Panc1 (cell line): Measurements from ENCODE around the gene SLC16A1.

ENCODE experiments used
- CTCF ChIP-seq: fragments of 450-650 bp; IDR thresholded peaks from 2 replicates; pipeline ENCODE4 v1.5.1; 2017; ENCODE audit warnings: mild to moderate bottlenecking
- TF ChIP-seq, protein P1 (sequence below), 2 experiments: IDR thresholded peaks; 2 replicates each; pipeline ENCODE4 v1.6.1; 2011 to 2012; ENCODE audit warnings: low read depth in 2 of 2, control low read depth in 1 of 2, low read length in 1 of 2, mild to moderate bottlenecking in 1 of 2, moderate library complexity in 1 of 2; ENCODE audit not compliant: insufficient read depth in 1 of 2

- TF ChIP-seq CTCF = no peak
- TF ChIP-seq, protein P1, sequence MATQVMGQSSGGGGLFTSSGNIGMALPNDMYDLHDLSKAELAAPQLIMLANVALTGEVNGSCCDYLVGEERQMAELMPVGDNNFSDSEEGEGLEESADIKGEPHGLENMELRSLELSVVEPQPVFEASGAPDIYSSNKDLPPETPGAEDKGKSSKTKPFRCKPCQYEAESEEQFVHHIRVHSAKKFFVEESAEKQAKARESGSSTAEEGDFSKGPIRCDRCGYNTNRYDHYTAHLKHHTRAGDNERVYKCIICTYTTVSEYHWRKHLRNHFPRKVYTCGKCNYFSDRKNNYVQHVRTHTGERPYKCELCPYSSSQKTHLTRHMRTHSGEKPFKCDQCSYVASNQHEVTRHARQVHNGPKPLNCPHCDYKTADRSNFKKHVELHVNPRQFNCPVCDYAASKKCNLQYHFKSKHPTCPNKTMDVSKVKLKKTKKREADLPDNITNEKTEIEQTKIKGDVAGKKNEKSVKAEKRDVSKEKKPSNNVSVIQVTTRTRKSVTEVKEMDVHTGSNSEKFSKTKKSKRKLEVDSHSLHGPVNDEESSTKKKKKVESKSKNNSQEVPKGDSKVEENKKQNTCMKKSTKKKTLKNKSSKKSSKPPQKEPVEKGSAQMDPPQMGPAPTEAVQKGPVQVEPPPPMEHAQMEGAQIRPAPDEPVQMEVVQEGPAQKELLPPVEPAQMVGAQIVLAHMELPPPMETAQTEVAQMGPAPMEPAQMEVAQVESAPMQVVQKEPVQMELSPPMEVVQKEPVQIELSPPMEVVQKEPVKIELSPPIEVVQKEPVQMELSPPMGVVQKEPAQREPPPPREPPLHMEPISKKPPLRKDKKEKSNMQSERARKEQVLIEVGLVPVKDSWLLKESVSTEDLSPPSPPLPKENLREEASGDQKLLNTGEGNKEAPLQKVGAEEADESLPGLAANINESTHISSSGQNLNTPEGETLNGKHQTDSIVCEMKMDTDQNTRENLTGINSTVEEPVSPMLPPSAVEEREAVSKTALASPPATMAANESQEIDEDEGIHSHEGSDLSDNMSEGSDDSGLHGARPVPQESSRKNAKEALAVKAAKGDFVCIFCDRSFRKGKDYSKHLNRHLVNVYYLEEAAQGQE (IDR thresholded peaks at IDR 0.05; ENCODE audit: insufficient read depth in 1 of 2, low read depth in 2 of 2, low read length in 1 of 2) = no peak
These were observed 48.0 kb upstream of the SLC16A1 start for GRCh38 chr1:113003751-113004690.
